Calu3 (cell line): ENCODE measurements around the gene POLQ. TPM values are rescaled to one million over a fixed set of nuclear protein-coding genes. Genes with fewer than 3 reads are reported as not detected.
"Not testable (repeated sequence)": the region's sequence is repeated elsewhere in the genome, so short reads cannot be mapped to it uniquely, and the experiment has no call there.

Source experiments
- Bru-seq: library from RNA; stranded (reverse); fragments of 400-500 nt; gene quantifications from one replicate; lab custom pipeline; 2021; lab: Mats Ljungman, UMichigan
- BruChase-seq, 2 experiments: library from RNA; stranded (reverse); fragments of 400-500 nt; gene quantifications; one replicate each; lab custom pipeline; 2021; lab: Mats Ljungman, UMichigan
- BruUV-seq: library from RNA; stranded (reverse); fragments of 400-500 nt; replicated peaks from 2 replicates; lab custom pipeline; 2021; lab: Mats Ljungman, UMichigan
- CTCF ChIA-PET: fragments of 300-600 bp; sonication (Branson Sonifier 250); formaldehyde crosslinking; loops from one replicate; lab custom pipeline; 2022; ENCODE audit warnings: antibody characterized with exemption; lab: Charles Lee
- DNase-seq: peaks from one replicate; pipeline ENCODE4 v3.0.0; 2022
- H3K27ac Mint-ChIP-seq: one replicate; pipeline ENCODE4 v1.8.0; 2022; ENCODE audit warnings: mixed read lengths; ENCODE audit not compliant: unreplicated experiment
- H3K27me3 Mint-ChIP-seq: one replicate; pipeline ENCODE4 v1.8.0; 2022; ENCODE audit warnings: mixed read lengths; ENCODE audit not compliant: unreplicated experiment
- H3K36me3 Mint-ChIP-seq: one replicate; pipeline ENCODE4 v1.8.0; 2022; ENCODE audit warnings: mild to moderate bottlenecking, moderate library complexity, mixed read lengths; ENCODE audit not compliant: insufficient read depth, unreplicated experiment
- H3K4me1 Mint-ChIP-seq: one replicate; pipeline ENCODE4 v1.8.0; 2022; ENCODE audit warnings: mild to moderate bottlenecking, low read depth, mixed read lengths; ENCODE audit not compliant: unreplicated experiment
- H3K4me3 Mint-ChIP-seq: one replicate; pipeline ENCODE4 v1.8.0; 2022; ENCODE audit warnings: mild to moderate bottlenecking, low read depth, moderate library complexity, mixed read lengths; ENCODE audit not compliant: unreplicated experiment
- H3K9me3 Mint-ChIP-seq: one replicate; pipeline ENCODE4 v1.8.0; 2022; ENCODE audit warnings: low read depth, mixed read lengths; ENCODE audit not compliant: unreplicated experiment
- CTCF ChIP-seq: fragments of 200-600 bp; IDR thresholded peaks from one replicate; pipeline ENCODE4 v1.8.0; 2022; ENCODE audit warnings: antibody characterized with exemption; ENCODE audit not compliant: unreplicated experiment
- intact Hi-C: fragments of 100-400 bp; cut with micrococcal nuclease; formaldehyde crosslinking; loops from one replicate; pipeline ENCODE4 v1.10.0; 2022; ENCODE audit not compliant: unreplicated experiment
- long read RNA-seq: library from polyadenylated mRNA; stranded (forward); transcript quantifications from one replicate; pipeline ENCODE4 v2.0.0, GENCODE V29; 2022
- total RNA-seq: library from RNA; stranded (reverse); gene quantifications from 2 replicates; pipeline ENCODE4 v1.2.3, GENCODE V29; 2022

Gene POLQ
- total RNA-seq (13.7 and 15.5 TPM in 2 replicates), Bru-seq, nascent RNA (percentile 86 among the genes with signal in this experiment), BruChase-seq, experiment 1, labeled RNA remaining after a 6-hour chase (percentile 73 among the genes with signal in this experiment), BruChase-seq, experiment 2, labeled RNA remaining after a 2-hour chase (percentile 80 among the genes with signal in this experiment)
- long read RNA-seq, partial matches to known transcripts = 1 of 6 reads
- long read RNA-seq, other reads (novel, unspliced or antisense) = 5 of 6 reads

- H3K4me1 Mint-ChIP-seq = peaks cover 7% of the 10 kb centered on the region
- TF ChIP-seq CTCF = no peak
- H3K27ac Mint-ChIP-seq = peak within 1 kb of the TSS; percentile 91
- peaks cover 17% of the 10 kb centered on the region for H3K36me3 Mint-ChIP-seq
- BruUV-seq = TSS peak; percentile 51
- H3K9me3 Mint-ChIP-seq = no peaks in the 10 kb centered on the region
- peak; percentile 87 for DNase-seq
- intact Hi-C loops = loop anchor here (1.0 to 10.0 kb wide), 7 partner anchors 199 to 809 kb away; partner anchors contain the start of genes EAF2, GOLGB1 and IQCB1
- CTCF ChIA-PET = interaction anchor here (0.6 to 1.5 kb wide), 3 partner anchors 30 to 547 kb away, joined by 3 read pairs; no protein-coding TSS in a partner anchor
- peak within 1 kb of the TSS; percentile 83 for H3K4me3 Mint-ChIP-seq
- H3K27me3 Mint-ChIP-seq = no peaks in the 10 kb centered on the region
Observed at GRCh38 chr3:121545574-121546455, at the start of gene POLQ. Gene POLQ (minus strand): TSS chr3:121545988. CDS start chr3:121545877, 111 bp downstream.

GRCh38 chr3:121594850-121595249 is 49.1 kb upstream of the POLQ start:
- DNase-seq = no peak
- Mint-ChIP-seq H3K4me1 (no peaks in the 10 kb centered on the region), H3K27ac (no peak overlapping the region), H3K27me3 (no peaks in the 10 kb centered on the region), H3K4me3 (no peak overlapping the region), H3K9me3 (no peaks in the 10 kb centered on the region), H3K36me3 (peaks cover 5% of the 10 kb centered on the region)
- CTCF ChIA-PET = no interaction called here
- intact Hi-C loops = no loop called here
- no TSS peak for BruUV-seq
- TF ChIP-seq CTCF = no peak

- intact Hi-C loops, H3K4me1 Mint-ChIP-seq, DNase-seq, BruUV-seq, H3K27me3 Mint-ChIP-seq, H3K4me3 Mint-ChIP-seq, H3K9me3 Mint-ChIP-seq, H3K36me3 Mint-ChIP-seq, H3K27ac Mint-ChIP-seq, CTCF ChIA-PET: not testable (repeated sequence)
Observed at GRCh38 chr3:121593806-121594205, 48.0 kb upstream of the POLQ start.

GRCh38 chr3:121592856-121593702 is 47.3 kb upstream of the POLQ start, which contains the start of gene FBXO40:
Gene FBXO40 (plus strand): TSS chr3:121593379. CDS start chr3:121620576, 27,197 bp downstream.
- CTCF ChIA-PET = interaction anchor here (0.7 kb wide), 1 partner anchor 747 kb away, joined by 3 read pairs; no protein-coding TSS in a partner anchor
- intact Hi-C loops = no loop called here
- BruUV-seq = no TSS peak
- DNase-seq = no peak
- H3K36me3 Mint-ChIP-seq = peaks cover 5% of the 10 kb centered on the region
- H3K9me3 Mint-ChIP-seq = no peaks in the 10 kb centered on the region
- no peak for TF ChIP-seq CTCF
- no peak within 1 kb of the TSS for H3K27ac Mint-ChIP-seq
- H3K27me3 Mint-ChIP-seq = no peaks in the 10 kb centered on the region
- H3K4me1 Mint-ChIP-seq = no peaks in the 10 kb centered on the region
- H3K4me3 Mint-ChIP-seq = no peak within 1 kb of the TSS
